NCI-H1694 (cell line): ENCODE data around the gene YEATS4.

Source experiments
- DNase-seq: peaks from one replicate; lab custom pipeline; 2025; lab: John Stamatoyannopoulos, UW

YEATS4 gene

GRCh38 chr12:69433653-69434052 is 74.1 kb downstream of the YEATS4 start:
- no peak for DNase-seq

- DNase-seq = no peak
Observed at GRCh38 chr12:69435644-69436043, 76.1 kb downstream of the YEATS4 start.

GRCh38 chr12:69437073-69437472 is 77.5 kb downstream of the YEATS4 start:
- no peak for DNase-seq

GRCh38 chr12:69438539-69438938 is 79.0 kb downstream of the YEATS4 start:
- DNase-seq = no peak

- no peak for DNase-seq
Observed at GRCh38 chr12:69440016-69440415, 80.5 kb downstream of the YEATS4 start.
